ENCODE data around the gene U2SURP. TPM values are rescaled to one million over a fixed set of nuclear protein-coding genes. Genes with fewer than 3 reads are reported as not detected.

Gene U2SURP
- total and polyA plus RNA-seq, 2 donors (not counting 3 experiments of a cell fraction or from before 2014, with no cell fraction given) = 12.6 to 92.4 TPM

- dilution Hi-C loops (cut with MboI; ENCODE audit: extremely low pct_ligation_motif_present, low sequenced_read_pairs) = no loop called here
- CTCF ChIA-PET = no interaction called here
- no TSS peak for BruUV-seq (replicated peaks)
Observed at GRCh38 chr3:143090976-143091837, 89.8 kb downstream of the U2SURP start.

More at GRCh38 chr3:143090976-143091837, 89.8 kb downstream of the U2SURP start:
- no peak overlapping the region for H2AFZ ChIP-seq (ENCODE audit: low read depth, low read length)
- H3K79me2 ChIP-seq (ENCODE audit: control insufficient read depth, insufficient read depth, low read length) = no peaks in the 10 kb centered on the region
- H3K9me3 ChIP-seq (replicated peaks; ENCODE audit: control insufficient read depth, insufficient read depth, low read length) = no peaks in the 10 kb centered on the region
- H3K27ac ChIP-seq (ENCODE audit: insufficient read depth, low read depth, low read length) = no peak overlapping the region
- no peaks in the 10 kb centered on the region for H3K4me1 ChIP-seq (ENCODE audit: control insufficient read depth, extremely low read depth, insufficient read depth, low read length)
- no peak overlapping the region for H3K4me3 ChIP-seq (replicated peaks in 1 of 3; ENCODE audit: insufficient read depth in 1 of 3, low read depth in 1 of 3, low read length in 3 of 3)
- intact Hi-C loops (cut with micrococcal nuclease) = no loop called here
- no peak overlapping the region for H3K4me2 ChIP-seq (ENCODE audit: insufficient read depth, low read length)
- H3K9ac ChIP-seq (replicated peaks; ENCODE audit: extremely low read depth, insufficient read depth, low read length) = no peak overlapping the region
- no peak for TF ChIP-seq EZH2 (IDR thresholded peaks at IDR 0.05; ENCODE audit: borderline replicate concordance, low read depth, low read length, severe bottlenecking)
- TF ChIP-seq MAX (IDR thresholded peaks at IDR 0.05; ENCODE audit: insufficient read depth, insufficient read length) = no peak
- TF ChIP-seq JUN (IDR thresholded peaks at IDR 0.05; ENCODE audit: borderline replicate concordance, insufficient read depth, insufficient read length, low read depth) = no peak
- TF ChIP-seq CTCF (IDR thresholded peaks at IDR 0.05; ENCODE audit: extremely low read depth in 1 of 2, insufficient read depth in 1 of 2, low read depth in 1 of 2, low read length in 2 of 2) = no peak
- no peak for TF ChIP-seq GATA2 (IDR thresholded peaks at IDR 0.05; ENCODE audit: insufficient read depth, insufficient read length, low read depth, low read length)
- no peak for TF ChIP-seq MYC (IDR thresholded peaks at IDR 0.05; ENCODE audit: low read depth, low read length)
- no peak for TF ChIP-seq FOS (IDR thresholded peaks at IDR 0.05; ENCODE audit: borderline replicate concordance, insufficient read depth, low read length)
- TF ChIP-seq POLR2A (IDR thresholded peaks at IDR 0.05; ENCODE audit: low read depth, low read length) = no peak
- no peak for TF ChIP-seq POLR2AphosphoS5 (IDR thresholded peaks at IDR 0.05; ENCODE audit: insufficient read depth, low read depth, low read length)
- POLR2A ChIA-PET = no interaction called here
- no peaks in the 10 kb centered on the region for H3K36me3 ChIP-seq (ENCODE audit: control insufficient read depth in 2 of 2, extremely low read depth in 1 of 2, insufficient read depth in 2 of 2, low read length in 2 of 2)
- DNase-seq (ENCODE audit: low read depth, low spot score) (no peak), FAIRE-seq (no peak)
- no peaks in the 10 kb centered on the region for H3K9me1 ChIP-seq (replicated peaks; ENCODE audit: control insufficient read depth, extremely low read depth, insufficient read depth, low read length)
- no peaks in the 10 kb centered on the region for H4K20me1 ChIP-seq (replicated peaks; ENCODE audit: control insufficient read depth, extremely low read depth, insufficient read depth, low read length)
- H3K27me3 ChIP-seq (ENCODE audit: control insufficient read depth in 2 of 2, insufficient read depth in 2 of 2, low read length in 2 of 2) = no peaks in the 10 kb centered on the region
